ENCODE data around the gene GSTA2.
"Not testable (repeated sequence)": the region's sequence is repeated elsewhere in the genome, so short reads cannot be mapped to it uniquely, and the experiment has no call there.

GSTA2 gene

GRCh38 chr6:52725535-52726192 lies 37.6 kb downstream of the GSTA2 start:
- DNase-seq (ENCODE audit: low read depth, low spot score): no peak

DNA sequence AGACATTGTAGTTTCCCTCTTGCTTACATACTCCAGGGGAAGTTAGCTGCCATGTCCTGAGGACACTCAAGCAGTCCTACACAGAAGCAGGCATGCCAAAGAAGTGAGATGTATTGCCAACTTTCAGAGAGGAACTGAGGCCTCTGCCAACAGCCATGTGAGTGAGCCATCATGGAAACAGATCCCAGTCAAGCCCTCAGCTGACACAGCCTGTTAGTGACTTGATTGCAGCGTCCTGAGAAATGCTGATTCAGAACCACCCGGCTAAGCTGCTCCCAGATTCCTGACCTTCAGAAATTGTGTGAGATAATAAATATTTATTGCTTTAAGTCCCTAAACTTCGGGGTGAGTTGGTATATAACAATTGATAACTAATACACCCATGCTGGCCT lies 38.1 kb downstream of the GSTA2 start:
- no peak for DNase-seq (ENCODE audit: low read depth, low spot score)

DNA sequence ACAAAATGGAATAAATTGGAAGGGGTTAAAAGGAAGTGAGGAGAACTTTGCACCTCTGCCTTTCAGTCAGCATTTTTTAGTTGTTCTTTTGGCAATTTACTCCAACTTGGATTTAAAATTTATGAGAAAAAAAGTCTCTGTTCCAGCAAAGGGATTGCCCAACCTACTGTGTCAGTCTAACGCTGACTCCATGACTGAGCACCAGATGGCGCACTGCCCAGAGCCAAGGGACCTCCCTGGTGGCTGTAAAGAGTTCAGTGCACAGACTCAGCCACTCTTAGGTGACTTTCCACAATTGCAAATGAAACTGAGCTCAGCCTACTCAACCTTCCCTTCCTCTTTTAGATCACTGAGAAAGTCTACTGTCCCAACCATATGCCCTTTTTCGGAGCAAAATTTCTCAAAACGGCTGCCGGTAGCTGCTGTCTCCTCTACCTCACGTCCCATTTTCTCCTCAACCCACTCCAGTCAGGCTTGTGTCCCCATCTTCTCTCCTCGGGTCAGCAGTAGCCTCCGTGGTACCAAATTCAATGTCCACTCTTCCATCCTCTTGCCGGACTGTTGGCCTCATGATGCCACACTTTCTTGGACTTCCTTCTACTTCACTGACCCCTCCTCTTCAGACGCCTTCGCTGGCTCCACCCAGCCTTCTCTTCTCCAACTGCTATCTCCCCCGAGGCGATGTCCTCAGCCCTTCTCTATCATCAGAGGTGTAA lies 38.7 kb downstream of the GSTA2 start:
- DNase-seq (ENCODE audit: low read depth, low spot score): no peak

DNA sequence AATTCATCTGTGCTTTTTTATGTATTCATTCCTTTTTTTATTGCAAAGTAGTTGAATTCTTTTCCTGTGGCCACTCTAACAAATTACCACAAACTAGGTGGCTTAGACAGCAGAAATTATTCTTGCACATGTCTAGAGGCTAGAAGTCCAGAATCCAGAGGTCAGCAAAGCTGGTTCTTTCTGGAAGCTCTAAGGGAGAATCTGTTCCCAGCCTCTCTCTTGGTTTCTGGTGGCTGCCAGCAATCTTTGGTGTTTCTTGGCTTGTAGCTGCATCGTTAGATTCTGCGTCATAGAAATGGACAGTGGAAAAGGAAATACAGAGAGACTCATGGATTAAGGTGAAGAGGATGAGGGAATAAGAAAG lies 39.3 kb downstream of the GSTA2 start:
- DNase-seq (ENCODE audit: low read depth, low spot score): no peak

DNA sequence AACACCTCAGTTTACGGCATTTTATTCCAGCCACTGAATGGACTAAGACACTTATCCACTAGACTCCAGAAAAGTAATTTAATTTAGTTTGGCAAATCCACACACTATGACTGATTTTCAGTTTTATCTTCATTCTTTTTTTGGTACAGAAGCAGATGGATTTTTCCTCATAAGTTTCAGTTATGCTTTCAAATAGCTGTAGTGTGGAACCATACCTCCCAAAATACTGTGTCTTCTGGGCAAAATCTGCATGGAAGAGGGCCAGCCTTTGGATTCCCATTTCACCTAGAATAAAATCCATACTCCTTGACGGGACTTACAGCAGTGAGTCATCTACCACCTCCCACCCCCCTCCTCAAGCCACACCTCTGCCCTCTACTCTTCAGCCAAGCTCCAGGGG lies 43.0 kb downstream of the GSTA2 start:
- no peak for DNase-seq (ENCODE audit: low read depth, low spot score)

DNA sequence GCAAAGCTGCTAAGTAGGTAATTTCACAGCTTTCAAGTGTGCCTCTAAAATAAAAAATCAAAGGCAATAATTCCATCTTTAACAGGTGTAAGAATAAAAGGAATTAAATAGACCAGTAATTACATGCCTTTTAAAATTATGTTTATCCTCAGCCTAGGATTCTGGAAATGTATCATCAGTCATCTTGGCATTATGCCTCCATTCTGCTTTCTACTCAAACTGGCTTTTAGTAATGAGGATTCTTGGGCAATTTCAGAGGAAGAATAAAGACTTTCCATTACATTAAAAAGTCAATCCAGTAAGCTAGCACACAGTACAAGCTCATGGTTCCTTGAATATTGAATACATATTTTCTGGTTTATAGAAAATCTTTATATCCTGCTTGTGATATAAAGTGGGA lies 44.7 kb downstream of the GSTA2 start:
- no peak for DNase-seq (ENCODE audit: low read depth, low spot score)

DNA sequence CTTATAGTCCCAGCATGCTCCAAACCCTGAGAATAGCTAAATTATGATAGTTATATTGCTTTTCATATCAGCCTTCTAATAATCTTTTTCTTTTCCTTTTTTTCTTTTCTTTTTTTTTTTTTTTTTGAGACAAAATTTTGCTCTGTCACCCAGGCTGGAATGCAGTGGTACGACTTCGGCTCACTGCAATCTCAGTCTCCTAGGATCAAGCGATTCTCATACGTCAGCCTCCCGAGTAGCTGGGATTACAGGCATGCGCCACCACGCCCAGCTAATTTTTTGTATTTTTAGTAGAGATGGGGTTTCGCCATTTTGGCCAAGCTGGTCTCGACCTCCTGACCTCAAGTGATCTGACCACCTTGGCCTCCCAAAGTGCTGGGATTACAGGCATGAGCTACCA lies 48.5 kb downstream of the GSTA2 start:
- DNase-seq (ENCODE audit: low read depth, low spot score): not testable (repeated sequence)

- no peak for DNase-seq (ENCODE audit: low read depth, low spot score)
Measured at GRCh38 chr6:52712136-52712535, 51.1 kb downstream of the GSTA2 start.

- no peak for DNase-seq (ENCODE audit: low read depth, low spot score)
Measured at GRCh38 chr6:52707963-52708680, 55.2 kb downstream of the GSTA2 start.

DNA sequence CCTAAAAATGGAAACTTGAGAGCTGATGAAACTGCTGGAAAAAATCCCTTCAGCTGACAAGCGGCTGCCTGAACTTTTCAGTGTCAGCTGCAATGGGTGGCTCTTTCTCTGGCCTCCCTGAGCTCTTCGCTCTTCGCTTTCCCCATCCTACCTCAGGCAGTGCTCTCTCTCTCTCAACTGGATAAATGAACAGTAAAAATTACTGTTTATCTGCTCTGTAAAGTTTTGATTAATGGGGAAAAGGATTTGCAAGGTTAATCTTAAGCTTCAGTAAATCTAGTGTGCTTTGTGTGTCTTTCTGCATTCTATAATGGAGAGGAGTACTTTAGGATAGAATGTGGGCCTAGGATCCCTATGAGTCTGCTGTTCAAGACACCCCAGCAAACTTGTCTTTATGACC lies 57.3 kb downstream of the GSTA2 start:
- DNase-seq (ENCODE audit: low read depth, low spot score): no peak

DNA sequence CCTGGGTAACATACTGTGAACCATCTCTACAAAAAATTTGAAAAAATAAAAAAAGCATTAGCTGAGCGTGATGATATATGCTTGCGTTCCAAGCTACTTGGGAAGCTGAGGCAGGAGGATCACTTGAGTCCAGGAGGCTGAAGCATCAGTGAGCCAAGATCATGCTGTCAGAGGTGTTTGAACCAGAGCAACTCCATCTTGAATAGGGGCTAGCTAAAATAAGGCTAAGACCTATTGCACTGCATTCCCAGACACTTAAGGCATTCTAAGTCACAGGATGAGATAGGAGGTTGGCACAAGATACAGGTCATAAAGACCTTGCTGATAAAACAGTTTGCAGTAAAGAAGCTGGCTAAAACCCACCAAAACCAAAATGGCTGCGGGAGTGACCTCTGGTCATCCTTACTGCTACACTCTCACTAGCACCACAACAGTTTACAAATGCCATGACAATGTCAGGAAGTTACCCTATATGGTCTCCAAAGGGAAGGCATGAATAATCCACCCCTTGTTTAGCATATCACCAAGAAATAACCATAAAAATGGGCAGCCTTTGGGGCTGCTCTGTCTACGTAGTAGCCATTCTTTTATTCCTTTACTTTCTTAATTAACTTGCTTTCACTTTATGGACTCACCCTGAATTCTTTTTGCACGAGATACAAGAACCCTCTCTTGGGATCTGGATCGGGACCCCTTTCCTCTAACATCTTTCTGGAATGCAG lies 58.3 kb downstream of the GSTA2 start:
- not testable (repeated sequence) for DNase-seq (ENCODE audit: low read depth, low spot score)

- DNase-seq (ENCODE audit: low read depth, low spot score): no peak
Measured at GRCh38 chr6:52704060-52704459, 59.2 kb downstream of the GSTA2 start.

All from activated naive CD8-positive, alpha-beta T cell treated with anti-CD3 and anti-CD28 coated beads, Interleukin-2, amount 50 U/mL, for 16 hours (primary cell).